PC-9 (cell line): ENCODE data around the gene ACTRT2.

Experiments
- EZH2 ChIP-seq: fragments of 200-600 bp; sonication (generic); IDR thresholded peaks from 2 replicates; pipeline ENCODE4 v1.8.0; 2017; ENCODE audit warnings: antibody characterized with exemption, low read depth
- TF ChIP-seq, protein P1 (sequence below): fragments of 200-600 bp; sonication (generic); conservative IDR thresholded peaks from 2 replicates; pipeline ENCODE4 v1.6.1; 2017; ENCODE audit warnings: mixed run types, antibody characterized with exemption, mild to moderate bottlenecking, moderate library complexity

DNA sequence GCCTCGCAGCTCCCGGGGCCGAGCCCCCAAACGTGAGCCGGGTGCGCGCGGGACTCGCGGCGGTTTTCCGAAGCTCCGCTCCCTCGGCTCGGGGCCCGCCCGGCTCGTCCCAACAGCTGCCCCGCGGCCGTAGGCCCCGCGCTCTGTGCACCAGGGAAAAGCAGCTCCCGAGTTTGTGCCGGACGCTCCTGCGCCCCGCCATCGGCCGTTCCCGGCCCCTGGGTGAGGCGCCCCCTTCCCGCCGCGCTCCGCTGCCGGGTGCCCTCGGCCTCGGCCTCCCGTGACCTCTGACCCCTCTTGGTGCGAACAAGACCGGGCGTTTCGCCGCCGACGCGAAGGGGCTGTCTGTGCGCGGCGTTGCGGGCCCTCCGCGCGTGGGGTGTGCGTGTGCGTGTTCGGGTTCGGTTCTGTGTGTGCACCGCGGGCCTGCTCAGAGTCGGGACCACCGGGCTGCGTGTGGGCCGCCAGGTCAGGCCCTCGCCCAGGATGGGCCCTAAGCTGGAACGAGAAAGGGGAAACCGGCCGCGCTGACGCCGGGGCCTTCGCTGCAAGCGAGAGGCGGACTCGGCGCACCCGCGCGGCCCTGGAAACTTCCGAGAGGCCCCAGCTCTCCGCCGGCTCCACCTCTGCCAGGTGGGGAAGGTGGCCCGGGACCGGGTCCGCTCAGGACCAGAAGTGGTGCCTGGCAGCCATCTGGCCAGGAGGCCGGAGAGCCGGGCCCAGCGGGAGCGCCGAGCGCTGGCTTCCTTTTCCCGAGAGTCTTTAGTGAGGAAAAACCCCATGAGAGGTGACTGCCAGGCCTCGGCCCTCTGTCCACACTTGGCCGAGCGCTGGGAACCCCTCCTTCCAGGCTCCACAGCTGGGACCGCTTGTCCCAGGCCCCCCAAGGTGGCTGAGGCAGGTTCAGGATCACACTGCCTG lies 49.6 kb downstream of the ACTRT2 start:
- TF ChIP-seq, protein P1, sequence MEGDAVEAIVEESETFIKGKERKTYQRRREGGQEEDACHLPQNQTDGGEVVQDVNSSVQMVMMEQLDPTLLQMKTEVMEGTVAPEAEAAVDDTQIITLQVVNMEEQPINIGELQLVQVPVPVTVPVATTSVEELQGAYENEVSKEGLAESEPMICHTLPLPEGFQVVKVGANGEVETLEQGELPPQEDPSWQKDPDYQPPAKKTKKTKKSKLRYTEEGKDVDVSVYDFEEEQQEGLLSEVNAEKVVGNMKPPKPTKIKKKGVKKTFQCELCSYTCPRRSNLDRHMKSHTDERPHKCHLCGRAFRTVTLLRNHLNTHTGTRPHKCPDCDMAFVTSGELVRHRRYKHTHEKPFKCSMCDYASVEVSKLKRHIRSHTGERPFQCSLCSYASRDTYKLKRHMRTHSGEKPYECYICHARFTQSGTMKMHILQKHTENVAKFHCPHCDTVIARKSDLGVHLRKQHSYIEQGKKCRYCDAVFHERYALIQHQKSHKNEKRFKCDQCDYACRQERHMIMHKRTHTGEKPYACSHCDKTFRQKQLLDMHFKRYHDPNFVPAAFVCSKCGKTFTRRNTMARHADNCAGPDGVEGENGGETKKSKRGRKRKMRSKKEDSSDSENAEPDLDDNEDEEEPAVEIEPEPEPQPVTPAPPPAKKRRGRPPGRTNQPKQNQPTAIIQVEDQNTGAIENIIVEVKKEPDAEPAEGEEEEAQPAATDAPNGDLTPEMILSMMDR: no peak
- no peak for TF ChIP-seq EZH2
